Thyroid gland (tissue), 4 donors: Measurements from ENCODE around the gene PTPN4.

Source experiments
- CTCF ChIP-seq, 6 experiments: fragments of 200-600 bp in 3 of 6; fragments of 450-650 bp in 3 of 6; sonication (generic) in 3 of 6; IDR thresholded peaks; one replicate each; pipeline ENCODE4 v1.5.1; 2016 to 2019; ENCODE audit warnings: antibody characterized with exemption in 6 of 6, mild to moderate bottlenecking in 2 of 6, inconsistent platforms in 1 of 6, moderate library complexity in 1 of 6
- POLR2A ChIP-seq, 2 donors: fragments of 450-650 bp; IDR thresholded peaks; one replicate each; pipeline ENCODE4 v1.6.1; 2017; ENCODE audit warnings: antibody characterized with exemption in 2 of 2, mild to moderate bottlenecking in 2 of 2, moderate library complexity in 1 of 2

- no peak for TF ChIP-seq CTCF (IDR thresholded peaks at IDR 0.05)
- TF ChIP-seq POLR2A (IDR thresholded peaks at IDR 0.05): no peak
Measured at GRCh38 chr2:119983108-119983507, 223.4 kb downstream of the PTPN4 start.
